HepG2 (cell line): ENCODE measurements around the gene CPEB2. TPM values are rescaled to one million over a fixed set of nuclear protein-coding genes. Genes with fewer than 3 reads are reported as not detected.

Experiments used
- ATAC-seq: fragments of 200-7000 bp; cut with Tn5 transposase; 3 replicates; pipeline ENCODE4 v1.9.1; 2020; ENCODE audit warnings: mild to moderate bottlenecking, moderate library complexity
- BruUV-seq: library from RNA; stranded (reverse); fragments of 400-500 nt; replicated peaks from 2 replicates; lab custom pipeline; 2021; lab: Mats Ljungman, UMichigan
- CTCF ChIA-PET: fragments of 300-600 bp; formaldehyde crosslinking; extraction: SDS; loops from one replicate; lab custom pipeline; 2021; ENCODE audit warnings: low total read pairs, inconsistent platforms, low intra/inter-chr PET ratio; lab: Yijun Ruan, JAX
- POLR2A ChIA-PET: fragments of 350-600 bp; sonication (Branson Sonifier 250); formaldehyde crosslinking; loops from one replicate; lab custom pipeline; 2020; ENCODE audit warnings: antibody characterized with exemption, inconsistent platforms; lab: Yijun Ruan, JAX
- DNase-seq: peaks from one replicate; pipeline ENCODE4 v3.0.0-alpha.2; 2015; ENCODE audit warnings: low spot score
- FAIRE-seq: peaks from 3 replicates; lab custom pipeline; 2011; peaks lifted over from hg19 to GRCh38; lab: Jason Lieb, UNC
- H2AFZ ChIP-seq: one replicate; pipeline ENCODE4 v1.6.1; 2011; ENCODE audit warnings: low read length, inconsistent platforms
- H3K27ac ChIP-seq: fragments of 300-600 bp; 3 replicates; pipeline ENCODE4 v1.8.0; 2011; ENCODE audit warnings: mixed run types, mild to moderate bottlenecking, mixed read lengths, low read length, inconsistent platforms; ENCODE audit not compliant: insufficient read depth; ENCODE audit errors: extremely low read length
- H3K27me3 ChIP-seq, 2 experiments: fragments of 200-600 bp in 1 of 2; 2 replicates in 1 of 2; 3 replicates in 1 of 2; pipeline versions ENCODE4 v1.6.0 to v1.8.0; 2011; ENCODE audit warnings: low read length in 2 of 2, mild to moderate bottlenecking in 2 of 2, moderate library complexity in 2 of 2, inconsistent platforms in 1 of 2; ENCODE audit not compliant: insufficient read depth in 2 of 2, control insufficient read depth in 1 of 2
- H3K36me3 ChIP-seq, 2 experiments: fragments of 200-600 bp in 1 of 2; replicated peaks in 1 of 2; 2 replicates in 1 of 2; 3 replicates in 1 of 2; pipeline versions ENCODE4 v1.5.1 to v1.8.0; 2011; ENCODE audit warnings: low read length in 2 of 2, inconsistent platforms in 1 of 2; ENCODE audit not compliant: insufficient read depth in 2 of 2, control insufficient read depth in 1 of 2
- H3K4me1 ChIP-seq: 2 replicates; pipeline ENCODE4 v1.5.1; 2012; ENCODE audit warnings: low read length, inconsistent platforms; ENCODE audit not compliant: insufficient read depth
- H3K4me2 ChIP-seq: 2 replicates; pipeline ENCODE4 v1.6.0; 2011; ENCODE audit warnings: low read depth, low read length, inconsistent platforms
- H3K4me3 ChIP-seq, 3 experiments: fragments of 200-600 bp in 1 of 3; sonication (generic), shearing (Covaris generic) in 1 of 3; replicated peaks in 1 of 3; 2 replicates each; pipeline ENCODE4 v1.5.1; 2011 to 2016; ENCODE audit warnings: low read length in 3 of 3, inconsistent platforms in 2 of 3, low read depth in 2 of 3, mild to moderate bottlenecking in 2 of 3, control low read depth in 1 of 3, mixed read lengths in 1 of 3; ENCODE audit not compliant: insufficient read depth in 1 of 3
- H3K79me2 ChIP-seq: one replicate; pipeline ENCODE4 v1.6.1; 2011; ENCODE audit warnings: low read length, inconsistent platforms; ENCODE audit not compliant: insufficient read depth
- H3K9ac ChIP-seq: 2 replicates; pipeline ENCODE4 v1.6.0; 2011; ENCODE audit warnings: mild to moderate bottlenecking, low read depth, low read length, inconsistent platforms; ENCODE audit not compliant: insufficient read depth
- H3K9me3 ChIP-seq: 2 replicates; pipeline ENCODE4 v1.5.1; 2012; ENCODE audit warnings: mild to moderate bottlenecking, low read length
- H4K20me1 ChIP-seq: 2 replicates; pipeline ENCODE4 v1.6.0; 2011; ENCODE audit warnings: inconsistent platforms, mild to moderate bottlenecking, low read length, moderate library complexity; ENCODE audit not compliant: insufficient read depth
- ESRRA ChIP-seq: sonication (generic); formaldehyde crosslinking; IDR thresholded peaks from 2 replicates; pipeline ENCODE4 v1.5.1; 2020; ENCODE audit warnings: mild to moderate bottlenecking, low read depth, missing genetic modification reagents
- FOXM1 ChIP-seq: sonication (generic); formaldehyde crosslinking; IDR thresholded peaks from 2 replicates; pipeline ENCODE4 v1.5.0; 2020; ENCODE audit warnings: missing genetic modification reagents
- HCFC1 ChIP-seq: fragments of 150-350 bp; IDR thresholded peaks from 2 replicates; pipeline ENCODE4 v1.6.1; 2014; ENCODE audit warnings: low read depth, low read length
- NR3C1 ChIP-seq: sonication (generic); formaldehyde crosslinking; IDR thresholded peaks from 2 replicates; pipeline ENCODE4 v1.4.0; 2020; ENCODE audit warnings: missing genetic modification reagents
- RNF2 ChIP-seq: fragments of 450-650 bp; conservative IDR thresholded peaks from 2 replicates; pipeline ENCODE4 v1.6.1; 2016; ENCODE audit warnings: low read depth
- RORA ChIP-seq: sonication (generic); formaldehyde crosslinking; IDR thresholded peaks from 2 replicates; pipeline ENCODE4 v1.5.0; 2020; ENCODE audit warnings: mild to moderate bottlenecking, missing genetic modification reagents, moderate library complexity
- SP140L ChIP-seq: sonication (generic); formaldehyde crosslinking; IDR thresholded peaks from 2 replicates; pipeline ENCODE4 v1.4.0; 2020; ENCODE audit warnings: missing genetic modification reagents, borderline replicate concordance
- ZC3H4 ChIP-seq: sonication (generic); formaldehyde crosslinking; IDR thresholded peaks from 2 replicates; pipeline ENCODE4 v1.4.0; 2020; ENCODE audit warnings: missing genetic modification reagents, borderline replicate concordance
- ZNF121 ChIP-seq: sonication (generic); formaldehyde crosslinking; IDR thresholded peaks from 2 replicates; pipeline ENCODE4 v1.5.0; 2020; ENCODE audit warnings: mild to moderate bottlenecking, missing genetic modification reagents
- ZNF563 ChIP-seq: sonication (generic); formaldehyde crosslinking; IDR thresholded peaks from 2 replicates; pipeline ENCODE4 v1.8.0; 2022; ENCODE audit warnings: mild to moderate bottlenecking, moderate library complexity, missing genetic modification reagents
- WGBS: methylation state at CpG from one replicate; pipeline ENCODE4 v1.1.6; 2017; ENCODE audit warnings: low lambda C conversion rate; 5-methylcytosine and 5-hydroxymethylcytosine counted together
- in situ Hi-C: cut with HindIII; loops from 2 replicates; pipeline ENCODE4 v1.10.0; 2017; ENCODE audit warnings: low pct_unique_long_range_greater_than_20kb; ENCODE audit not compliant: extremely low pct_ligation_motif_present
- intact Hi-C: fragments of 100-400 bp; cut with micrococcal nuclease; formaldehyde crosslinking; loops from one replicate; pipeline ENCODE4 v1.10.0; 2022; ENCODE audit not compliant: unreplicated experiment
- polyA plus RNA-seq, 8 experiments: library from polyadenylated mRNA; depleted of rRNA in 3 of 8; stranded (reverse) in 7 of 8; unstranded in 1 of 8; fragments of >200 nt; fragmentation: Illumina TruSeq in 4 of 8; extraction: Trizol in 4 of 8; gene quantifications; 2 replicates each; pipeline versions ENCODE4 v1.2.1 to v1.2.3, GENCODE V29; 2011 to 2016; ENCODE audit warnings: low read depth in 4 of 8, missing spikeins in 1 of 8, mixed read lengths in 1 of 8; ENCODE audit not compliant: insufficient read depth in 1 of 8
- total RNA-seq, 5 experiments: library from RNA; depleted of rRNA; stranded (reverse); fragments of >200 nt; fragmentation: Illumina TruSeq; extraction: Trizol; gene quantifications; 2 replicates each; pipeline ENCODE4 v1.2.3, GENCODE V29; 2016; ENCODE audit warnings: low read depth in 1 of 5
- TF ChIP-seq, protein P1 (sequence below): sonication (generic); formaldehyde crosslinking; IDR thresholded peaks from 2 replicates; pipeline ENCODE4 v1.4.0; 2020; ENCODE audit warnings: missing genetic modification reagents
- TF ChIP-seq, protein P2 (sequence below): IDR thresholded peaks from 2 replicates; pipeline ENCODE4 v1.6.1; 2016; ENCODE audit warnings: missing compliant biosample characterization, missing genetic modification reagents, borderline replicate concordance
- TF ChIP-seq, protein P3 (sequence below): sonication (generic); formaldehyde crosslinking; IDR thresholded peaks from 2 replicates; pipeline ENCODE4 v1.8.0; 2022; ENCODE audit warnings: mild to moderate bottlenecking, missing genetic modification reagents; ENCODE audit not compliant: insufficient replicate concordance

The CPEB2 gene
- total and polyA plus RNA-seq, 2 of the 13 experiments (the other 11 are each of a cell fraction or from before 2014, with no cell fraction given) = 2.0 to 2.5 TPM

DNA sequence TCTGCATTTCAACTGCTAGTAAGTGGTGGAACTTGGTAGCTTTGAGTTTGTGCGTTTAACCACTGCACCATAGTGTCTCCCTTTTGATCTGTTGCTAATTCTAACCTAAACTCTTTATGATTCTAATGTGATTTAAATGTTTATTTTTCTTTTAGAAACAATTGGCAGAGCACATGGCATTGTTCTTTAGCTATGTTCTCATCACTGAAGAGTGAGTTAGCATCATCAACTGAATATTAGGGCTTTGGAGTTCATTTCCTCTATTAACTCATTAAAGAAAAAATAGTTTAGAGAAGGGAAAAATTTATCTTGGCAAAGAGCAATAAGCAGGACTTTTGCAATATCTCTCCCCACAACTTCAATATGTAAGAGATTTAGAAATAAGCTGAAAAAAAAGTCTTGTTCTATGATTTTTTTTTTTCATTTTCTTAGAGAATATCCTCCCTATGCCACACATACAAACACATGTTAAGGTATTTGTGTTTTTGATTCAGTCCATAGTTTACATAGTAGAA is 25.7 kb downstream of the CPEB2 start:
- FAIRE-seq (no peak), ATAC-seq (no peak), DNase-seq (no peak)
- no peak overlapping the region for H2AFZ ChIP-seq
- no peaks in the 10 kb centered on the region for H3K36me3 ChIP-seq
- H3K79me2 ChIP-seq = no peaks in the 10 kb centered on the region
- BruUV-seq = no TSS peak
- TF ChIP-seq, protein P1, sequence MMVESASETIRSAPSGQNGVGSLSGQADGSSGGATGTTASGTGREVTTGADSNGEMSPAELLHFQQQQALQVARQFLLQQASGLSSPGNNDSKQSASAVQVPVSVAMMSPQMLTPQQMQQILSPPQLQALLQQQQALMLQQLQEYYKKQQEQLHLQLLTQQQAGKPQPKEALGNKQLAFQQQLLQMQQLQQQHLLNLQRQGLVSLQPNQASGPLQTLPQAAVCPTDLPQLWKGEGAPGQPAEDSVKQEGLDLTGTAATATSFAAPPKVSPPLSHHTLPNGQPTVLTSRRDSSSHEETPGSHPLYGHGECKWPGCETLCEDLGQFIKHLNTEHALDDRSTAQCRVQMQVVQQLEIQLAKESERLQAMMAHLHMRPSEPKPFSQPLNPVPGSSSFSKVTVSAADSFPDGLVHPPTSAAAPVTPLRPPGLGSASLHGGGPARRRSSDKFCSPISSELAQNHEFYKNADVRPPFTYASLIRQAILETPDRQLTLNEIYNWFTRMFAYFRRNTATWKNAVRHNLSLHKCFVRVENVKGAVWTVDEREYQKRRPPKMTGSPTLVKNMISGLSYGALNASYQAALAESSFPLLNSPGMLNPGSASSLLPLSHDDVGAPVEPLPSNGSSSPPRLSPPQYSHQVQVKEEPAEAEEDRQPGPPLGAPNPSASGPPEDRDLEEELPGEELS (CRISPR knock-in tag) = no peak
- no peak for TF ChIP-seq ZC3H4
- no peak for TF ChIP-seq RNF2
- TF ChIP-seq NR3C1 (CRISPR knock-in tag) = no peak
- TF ChIP-seq RORA (CRISPR knock-in tag) = no peak
- no peak overlapping the region for H3K4me3 ChIP-seq
- ChIA-PET POLR2A (no interaction called here), CTCF (no interaction called here)
- no peaks in the 10 kb centered on the region for H3K9me3 ChIP-seq
- H3K4me1 ChIP-seq = no peaks in the 10 kb centered on the region
- H4K20me1 ChIP-seq = no peaks in the 10 kb centered on the region
- WGBS = 100% methylated on average over 1 of the region's 1 CpG
- in situ Hi-C loops (no loop called here), intact Hi-C loops (no loop called here)
- no peak overlapping the region for H3K27ac ChIP-seq
- no peaks in the 10 kb centered on the region for H3K27me3 ChIP-seq
- H3K4me2 ChIP-seq = no peak overlapping the region
- H3K9ac ChIP-seq = no peak overlapping the region

DNA sequence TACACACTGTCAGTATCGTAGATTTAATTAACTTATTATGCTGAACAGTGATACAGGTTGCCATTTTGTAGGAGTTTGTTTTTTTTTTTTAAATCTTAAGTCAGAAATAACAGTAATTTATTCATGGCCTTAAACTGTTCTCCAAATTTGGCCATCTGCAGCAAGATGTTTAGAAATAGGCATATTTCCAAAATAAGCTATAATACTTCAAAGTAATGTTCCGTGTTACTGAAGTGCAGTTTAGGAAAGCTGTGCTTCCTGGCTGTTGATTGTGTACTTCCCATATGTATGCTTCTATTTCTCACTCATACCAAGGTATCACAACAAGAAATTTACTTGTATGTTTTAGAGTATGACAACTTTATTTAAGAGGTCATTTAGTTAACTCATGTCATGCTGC is 28.9 kb downstream of the CPEB2 start:
- no peaks in the 10 kb centered on the region for H3K79me2 ChIP-seq
- no peak overlapping the region for H3K9ac ChIP-seq
- DNase-seq (no peak), FAIRE-seq (no peak), ATAC-seq (no peak)
- H3K4me2 ChIP-seq = no peak overlapping the region
- H3K27me3 ChIP-seq = no peaks in the 10 kb centered on the region
- no TSS peak for BruUV-seq
- CTCF ChIA-PET = no interaction called here
- no peaks in the 10 kb centered on the region for H4K20me1 ChIP-seq
- in situ Hi-C loops = no loop called here
- H3K4me3 ChIP-seq = no peak overlapping the region
- H3K36me3 ChIP-seq = peaks cover 0 to 8% of the 10 kb centered on the region in 2 experiments; a peak in 1 of 5 replicates
- no peaks in the 10 kb centered on the region; the same call in 1 of the 2 replicates for H3K4me1 ChIP-seq
- POLR2A ChIA-PET = no interaction called here
- no peak overlapping the region for H3K27ac ChIP-seq
- WGBS = 93% methylated on average over 2 of the region's 2 CpGs
- H2AFZ ChIP-seq = no peak overlapping the region
- H3K9me3 ChIP-seq = no peaks in the 10 kb centered on the region
- intact Hi-C loops = no loop called here
- TF ChIP-seq, protein P2, sequence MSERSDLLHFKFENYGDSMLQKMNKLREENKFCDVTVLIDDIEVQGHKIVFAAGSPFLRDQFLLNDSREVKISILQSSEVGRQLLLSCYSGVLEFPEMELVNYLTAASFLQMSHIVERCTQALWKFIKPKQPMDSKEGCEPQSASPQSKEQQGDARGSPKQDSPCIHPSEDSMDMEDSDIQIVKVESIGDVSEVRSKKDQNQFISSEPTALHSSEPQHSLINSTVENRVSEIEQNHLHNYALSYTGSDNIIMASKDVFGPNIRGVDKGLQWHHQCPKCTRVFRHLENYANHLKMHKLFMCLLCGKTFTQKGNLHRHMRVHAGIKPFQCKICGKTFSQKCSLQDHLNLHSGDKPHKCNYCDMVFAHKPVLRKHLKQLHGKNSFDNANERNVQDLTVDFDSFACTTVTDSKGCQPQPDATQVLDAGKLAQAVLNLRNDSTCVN (CRISPR knock-in tag) = no peak
- TF ChIP-seq, protein P3, sequence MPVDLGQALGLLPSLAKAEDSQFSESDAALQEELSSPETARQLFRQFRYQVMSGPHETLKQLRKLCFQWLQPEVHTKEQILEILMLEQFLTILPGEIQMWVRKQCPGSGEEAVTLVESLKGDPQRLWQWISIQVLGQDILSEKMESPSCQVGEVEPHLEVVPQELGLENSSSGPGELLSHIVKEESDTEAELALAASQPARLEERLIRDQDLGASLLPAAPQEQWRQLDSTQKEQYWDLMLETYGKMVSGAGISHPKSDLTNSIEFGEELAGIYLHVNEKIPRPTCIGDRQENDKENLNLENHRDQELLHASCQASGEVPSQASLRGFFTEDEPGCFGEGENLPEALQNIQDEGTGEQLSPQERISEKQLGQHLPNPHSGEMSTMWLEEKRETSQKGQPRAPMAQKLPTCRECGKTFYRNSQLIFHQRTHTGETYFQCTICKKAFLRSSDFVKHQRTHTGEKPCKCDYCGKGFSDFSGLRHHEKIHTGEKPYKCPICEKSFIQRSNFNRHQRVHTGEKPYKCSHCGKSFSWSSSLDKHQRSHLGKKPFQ (CRISPR knock-in tag) = no peak
- TF ChIP-seq FOXM1 (CRISPR knock-in tag) = no peak
- TF ChIP-seq ZNF563 (CRISPR knock-in tag) = no peak
- TF ChIP-seq ZNF121 (CRISPR knock-in tag) = no peak
- no peak for TF ChIP-seq HCFC1
- no peak for TF ChIP-seq ESRRA
- no peak for TF ChIP-seq SP140L
